Epithelial cell of proximal tubule (primary cell): ENCODE measurements around the gene RDM1. TPM values are rescaled to one million over a fixed set of nuclear protein-coding genes. Genes with fewer than 3 reads are reported as not detected.

Source experiments
- DNase-seq: peaks from one replicate; pipeline ENCODE4 v3.0.0-alpha.2; 2011; ENCODE audit warnings: low read depth
- H3K4me3 ChIP-seq: 2 replicates; pipeline ENCODE4 v1.5.1; 2011; ENCODE audit warnings: low read depth, mild to moderate bottlenecking, low read length
- total RNA-seq: library from RNA; depleted of rRNA; stranded (reverse); fragments of >200 nt; gene quantifications from 2 replicates; pipeline ENCODE4 v1.2.3, GENCODE V29; 2015
- TF ChIP-seq, protein P1 (sequence below): conservative IDR thresholded peaks from 2 replicates; pipeline ENCODE4 v1.5.1; 2012; ENCODE audit warnings: low read depth, mild to moderate bottlenecking, low read length

The RDM1 gene
- total RNA-seq, 1 donor from 2014 or later: 4.0 TPM

DNA sequence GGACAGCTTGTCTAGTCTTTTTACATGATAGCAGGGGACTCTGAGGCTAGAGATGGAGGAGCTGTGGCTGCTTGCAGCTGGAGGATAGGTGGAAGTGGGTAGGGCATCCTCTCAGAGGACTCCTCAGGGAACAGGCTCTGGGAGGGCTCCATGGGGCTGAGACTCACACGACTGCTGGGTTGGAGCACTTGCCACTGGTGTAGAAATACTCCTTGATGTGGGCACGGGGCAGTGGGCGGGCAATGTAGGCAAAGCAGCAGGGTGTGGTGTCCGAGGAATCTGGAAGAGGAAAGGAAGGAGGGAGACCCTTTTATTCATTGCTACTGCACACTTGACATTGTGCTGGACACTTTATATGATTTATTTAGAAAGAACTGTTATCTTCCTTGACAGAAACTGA lies 52.2 kb downstream of the RDM1 start:
- no peak overlapping the region for H3K4me3 ChIP-seq
- no peak for DNase-seq
- TF ChIP-seq, protein P1, sequence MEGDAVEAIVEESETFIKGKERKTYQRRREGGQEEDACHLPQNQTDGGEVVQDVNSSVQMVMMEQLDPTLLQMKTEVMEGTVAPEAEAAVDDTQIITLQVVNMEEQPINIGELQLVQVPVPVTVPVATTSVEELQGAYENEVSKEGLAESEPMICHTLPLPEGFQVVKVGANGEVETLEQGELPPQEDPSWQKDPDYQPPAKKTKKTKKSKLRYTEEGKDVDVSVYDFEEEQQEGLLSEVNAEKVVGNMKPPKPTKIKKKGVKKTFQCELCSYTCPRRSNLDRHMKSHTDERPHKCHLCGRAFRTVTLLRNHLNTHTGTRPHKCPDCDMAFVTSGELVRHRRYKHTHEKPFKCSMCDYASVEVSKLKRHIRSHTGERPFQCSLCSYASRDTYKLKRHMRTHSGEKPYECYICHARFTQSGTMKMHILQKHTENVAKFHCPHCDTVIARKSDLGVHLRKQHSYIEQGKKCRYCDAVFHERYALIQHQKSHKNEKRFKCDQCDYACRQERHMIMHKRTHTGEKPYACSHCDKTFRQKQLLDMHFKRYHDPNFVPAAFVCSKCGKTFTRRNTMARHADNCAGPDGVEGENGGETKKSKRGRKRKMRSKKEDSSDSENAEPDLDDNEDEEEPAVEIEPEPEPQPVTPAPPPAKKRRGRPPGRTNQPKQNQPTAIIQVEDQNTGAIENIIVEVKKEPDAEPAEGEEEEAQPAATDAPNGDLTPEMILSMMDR: no peak

GRCh38 chr17:35877345-35878029 lies 53.1 kb downstream of the RDM1 start:
- DNase-seq: no peak
- no peak overlapping the region for H3K4me3 ChIP-seq
- TF ChIP-seq, protein P1: no peak

DNA sequence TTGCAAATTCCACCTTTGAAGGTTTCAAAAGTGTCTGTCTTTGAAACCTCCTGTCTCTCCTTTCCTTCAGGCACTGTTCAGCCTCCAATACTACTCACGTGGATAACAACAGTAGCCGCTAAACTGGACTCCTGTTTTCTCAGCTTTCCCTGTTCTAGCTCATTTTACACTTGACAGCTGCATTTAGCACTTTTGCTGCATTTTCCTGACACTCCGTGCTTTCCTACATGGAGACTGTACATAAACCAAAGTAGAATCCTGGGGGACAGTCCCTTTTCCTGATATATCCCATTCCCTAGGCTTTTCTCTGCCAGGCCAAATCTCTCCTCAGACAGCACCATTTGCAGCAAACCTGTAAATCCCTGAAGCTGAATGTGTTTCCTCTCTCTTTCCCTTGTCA lies 54.0 kb downstream of the RDM1 start:
- H3K4me3 ChIP-seq: no peak overlapping the region
- DNase-seq: no peak
- TF ChIP-seq, protein P1: no peak

- DNase-seq: no peak
- TF ChIP-seq, protein P1: no peak
- no peak overlapping the region for H3K4me3 ChIP-seq
Measured at GRCh38 chr17:35875800-35876139, 54.8 kb downstream of the RDM1 start.

GRCh38 chr17:35875072-35875799 lies 55.3 kb downstream of the RDM1 start:
- TF ChIP-seq, protein P1: no peak
- no peak for DNase-seq

GRCh38 chr17:35872196-35872980 lies 58.2 kb downstream of the RDM1 start:
- TF ChIP-seq, protein P1: no peak
- DNase-seq: no peak
- no peak overlapping the region for H3K4me3 ChIP-seq

More at GRCh38 chr17:35875072-35875799, 55.3 kb downstream of the RDM1 start:
- no peak overlapping the region for H3K4me3 ChIP-seq
